LNCaP clone FGC (cell line): Measurements from ENCODE around the gene MDGA2.
"Not testable (repeated sequence)": the region's sequence is repeated elsewhere in the genome, so short reads cannot be mapped to it uniquely, and the experiment has no call there.

ENCODE experiments used
- DNase-seq: peaks from one replicate; pipeline ENCODE4 v3.0.0-alpha.2; 2011; ENCODE audit warnings: low read depth
- H3K4me3 ChIP-seq: 2 replicates; pipeline ENCODE4 v1.5.1; 2011; ENCODE audit warnings: mild to moderate bottlenecking, low read depth, low read length, control low read depth
- TF ChIP-seq, protein P1 (sequence below): IDR thresholded peaks from 2 replicates; pipeline ENCODE4 v1.5.1; 2012; ENCODE audit warnings: mild to moderate bottlenecking; ENCODE audit not compliant: control insufficient read depth, insufficient read depth; ENCODE audit errors: extremely low read depth

MDGA2 gene

DNA sequence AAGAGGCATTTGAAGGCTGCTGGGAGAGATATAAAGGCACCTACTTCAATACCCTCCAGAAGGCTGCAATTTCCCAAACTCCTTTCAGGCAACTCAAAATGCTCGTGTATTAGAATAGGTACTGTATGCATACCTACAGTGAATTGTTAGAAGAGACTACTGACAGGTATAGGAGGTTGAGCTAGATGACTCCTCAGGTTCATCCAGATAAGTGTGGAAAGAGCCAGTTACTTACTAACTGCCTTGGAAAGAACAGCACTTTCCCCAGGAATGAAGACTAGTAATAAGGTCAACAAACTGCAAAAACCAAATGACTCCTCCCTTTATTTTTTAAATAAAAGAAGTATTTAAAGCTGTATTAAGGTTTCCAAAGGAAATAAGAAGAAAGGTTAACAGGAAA is 429.0 kb downstream of the MDGA2 start:
- no peak for DNase-seq
- no peak overlapping the region for H3K4me3 ChIP-seq
- TF ChIP-seq, protein P1, sequence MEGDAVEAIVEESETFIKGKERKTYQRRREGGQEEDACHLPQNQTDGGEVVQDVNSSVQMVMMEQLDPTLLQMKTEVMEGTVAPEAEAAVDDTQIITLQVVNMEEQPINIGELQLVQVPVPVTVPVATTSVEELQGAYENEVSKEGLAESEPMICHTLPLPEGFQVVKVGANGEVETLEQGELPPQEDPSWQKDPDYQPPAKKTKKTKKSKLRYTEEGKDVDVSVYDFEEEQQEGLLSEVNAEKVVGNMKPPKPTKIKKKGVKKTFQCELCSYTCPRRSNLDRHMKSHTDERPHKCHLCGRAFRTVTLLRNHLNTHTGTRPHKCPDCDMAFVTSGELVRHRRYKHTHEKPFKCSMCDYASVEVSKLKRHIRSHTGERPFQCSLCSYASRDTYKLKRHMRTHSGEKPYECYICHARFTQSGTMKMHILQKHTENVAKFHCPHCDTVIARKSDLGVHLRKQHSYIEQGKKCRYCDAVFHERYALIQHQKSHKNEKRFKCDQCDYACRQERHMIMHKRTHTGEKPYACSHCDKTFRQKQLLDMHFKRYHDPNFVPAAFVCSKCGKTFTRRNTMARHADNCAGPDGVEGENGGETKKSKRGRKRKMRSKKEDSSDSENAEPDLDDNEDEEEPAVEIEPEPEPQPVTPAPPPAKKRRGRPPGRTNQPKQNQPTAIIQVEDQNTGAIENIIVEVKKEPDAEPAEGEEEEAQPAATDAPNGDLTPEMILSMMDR, result no peak

- DNase-seq, H3K4me3 ChIP-seq: not testable (repeated sequence)
These were observed 432.8 kb downstream of the MDGA2 start for GRCh38 chr14:47242579-47242978.

DNA sequence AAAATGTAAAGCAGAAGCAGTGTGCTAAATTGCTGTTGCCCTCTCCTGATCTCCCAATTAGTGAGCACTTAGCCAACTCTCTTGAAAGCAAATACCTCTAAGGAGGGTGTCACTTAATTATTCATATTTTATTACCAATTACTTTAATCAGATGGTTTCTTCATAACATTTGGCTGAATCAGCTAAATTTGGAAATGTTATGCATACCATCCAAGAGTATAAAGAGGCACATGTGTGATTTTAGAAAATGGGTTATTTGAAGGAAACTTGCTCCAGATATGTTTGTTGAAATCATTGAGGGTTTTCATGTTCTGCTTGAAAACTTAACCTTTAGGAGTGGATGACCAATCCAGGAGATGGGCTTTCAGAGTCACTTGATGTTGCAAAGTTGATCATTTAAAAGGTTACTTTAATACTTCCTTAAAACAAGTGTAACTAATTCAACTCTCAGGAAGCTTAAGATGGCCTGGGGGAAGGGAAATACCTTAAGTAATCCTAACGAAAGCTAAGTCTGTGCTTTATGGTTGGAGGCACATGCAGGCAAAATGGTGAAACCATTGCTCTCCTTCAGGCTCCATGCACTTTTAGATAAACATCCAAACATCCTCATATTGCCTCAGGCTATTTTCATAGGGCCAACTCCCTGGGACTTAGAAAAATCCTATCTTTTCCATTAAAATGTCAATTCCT is 434.5 kb downstream of the MDGA2 start:
- H3K4me3 ChIP-seq, result no peak overlapping the region
- DNase-seq, result no peak
- TF ChIP-seq, protein P1, result no peak

- TF ChIP-seq, protein P1, result no peak
- no peak for DNase-seq
- no peak overlapping the region for H3K4me3 ChIP-seq
These were observed 439.8 kb downstream of the MDGA2 start for GRCh38 chr14:47235619-47236018.

- H3K4me3 ChIP-seq, result no peak overlapping the region
- TF ChIP-seq, protein P1, result no peak
- no peak for DNase-seq
These were observed 448.4 kb downstream of the MDGA2 start for GRCh38 chr14:47226877-47227520.

DNA sequence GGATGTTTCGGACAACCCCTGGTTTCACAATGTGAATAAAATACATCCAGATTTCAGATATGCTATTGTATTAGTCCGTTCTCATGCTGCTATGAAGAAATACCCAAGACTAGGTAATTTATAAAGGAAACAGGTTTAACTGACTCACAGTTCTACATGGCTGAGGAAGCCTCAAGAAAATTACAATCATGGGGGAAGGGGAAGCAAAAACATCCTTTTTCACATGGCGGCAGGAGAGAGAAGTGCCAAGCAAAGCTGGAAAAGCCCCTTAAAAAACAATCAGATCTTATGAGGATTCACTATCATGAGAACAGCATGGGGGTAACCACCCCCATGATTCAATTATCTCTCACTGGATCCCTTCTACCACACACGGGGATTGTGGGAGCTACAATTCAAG is 451.7 kb downstream of the MDGA2 start:
- DNase-seq, result no peak
- H3K4me3 ChIP-seq, result no peak overlapping the region
- TF ChIP-seq, protein P1, result no peak

DNA sequence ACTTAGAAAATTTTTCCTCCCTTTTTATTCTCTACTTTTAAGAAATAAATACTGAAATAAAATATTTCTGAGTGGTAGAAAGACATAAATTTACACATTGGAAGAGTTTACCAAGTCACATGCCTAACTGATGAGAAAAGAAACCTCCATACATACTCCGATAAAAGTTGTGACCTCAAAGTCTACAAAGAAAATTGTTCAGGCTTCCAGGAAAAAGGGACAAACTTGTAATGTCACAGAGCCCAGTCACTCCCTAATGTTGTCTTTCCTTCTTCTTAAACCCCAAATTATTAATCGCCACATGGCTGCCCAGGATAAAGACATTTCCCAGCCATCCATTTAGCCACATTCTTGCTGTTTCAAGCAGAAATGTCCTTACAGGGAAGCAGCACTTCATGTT is 455.3 kb downstream of the MDGA2 start:
- DNase-seq, result no peak
- TF ChIP-seq, protein P1, result no peak
- no peak overlapping the region for H3K4me3 ChIP-seq
